HG02610 (cell line): Measurements from ENCODE around the gene SCN8A.
"Not testable (repeated sequence)": the region's sequence is repeated elsewhere in the genome, so short reads cannot be mapped to it uniquely, and the experiment has no call there.

ENCODE experiments used
- ATAC-seq: cut with Tn5 transposase; IDR thresholded peaks from one replicate; pipeline ENCODE4 v1.9.1; 2021; ENCODE audit warnings: mild to moderate bottlenecking, moderate library complexity; ENCODE audit not compliant: unreplicated experiment

The SCN8A gene

GRCh38 chr12:51755251-51755650 is 164.2 kb downstream of the SCN8A start:
- no peak for ATAC-seq

DNA sequence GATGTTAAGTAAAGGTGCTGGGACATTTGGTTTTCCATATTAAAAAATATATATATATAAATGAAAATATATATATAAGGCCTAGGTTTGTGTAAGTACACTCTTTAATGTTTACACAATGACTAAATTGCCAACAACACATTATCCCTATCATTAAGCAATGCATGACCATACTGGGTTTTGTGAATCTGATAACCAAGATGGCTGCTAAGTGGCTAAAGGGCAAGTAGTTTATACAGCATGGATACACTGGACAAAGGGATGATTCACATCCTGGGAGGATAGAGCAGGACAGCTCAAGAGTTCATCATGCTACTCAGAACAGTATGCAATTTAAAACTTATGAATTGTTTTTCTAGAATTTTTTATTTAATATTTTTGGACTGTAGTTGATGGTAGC is 168.1 kb downstream of the SCN8A start:
- ATAC-seq = no peak

DNA sequence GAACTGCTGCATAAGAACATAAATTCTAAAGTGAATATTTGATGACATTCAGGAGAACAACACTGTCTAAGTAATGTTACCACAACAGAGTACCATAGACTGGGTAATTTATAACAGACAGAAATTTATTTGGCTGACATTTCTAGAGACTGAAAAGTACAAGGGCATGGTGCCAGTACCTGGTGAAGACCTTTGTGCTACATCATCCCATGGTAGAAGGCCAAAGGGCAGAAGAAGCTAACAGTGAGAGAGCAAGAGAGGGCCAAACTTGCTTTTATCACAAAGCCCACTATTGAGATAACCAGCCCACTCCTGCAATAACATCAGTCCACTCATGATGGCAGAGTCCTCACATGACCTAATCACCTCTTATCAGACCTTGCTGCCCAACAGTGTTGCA is 168.7 kb downstream of the SCN8A start:
- no peak for ATAC-seq

DNA sequence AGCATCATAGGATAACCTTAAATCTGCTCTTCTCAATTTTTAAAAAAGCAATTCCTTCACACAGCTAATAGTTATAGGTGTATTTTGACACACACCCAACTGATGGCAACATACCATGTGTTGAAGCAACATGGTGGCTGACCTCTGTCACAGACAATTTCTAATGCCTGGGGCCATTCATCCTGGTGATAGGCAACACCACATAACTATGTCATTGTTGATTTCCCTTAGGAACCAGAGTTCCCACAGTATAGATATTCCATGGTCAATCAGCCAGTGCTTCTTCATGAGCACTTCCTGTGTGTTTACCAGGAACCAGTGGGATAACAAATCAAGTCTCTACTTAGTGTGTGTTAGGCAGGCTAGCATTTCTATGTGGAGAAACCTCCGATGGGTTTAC is 169.2 kb downstream of the SCN8A start:
- no peak for ATAC-seq

DNA sequence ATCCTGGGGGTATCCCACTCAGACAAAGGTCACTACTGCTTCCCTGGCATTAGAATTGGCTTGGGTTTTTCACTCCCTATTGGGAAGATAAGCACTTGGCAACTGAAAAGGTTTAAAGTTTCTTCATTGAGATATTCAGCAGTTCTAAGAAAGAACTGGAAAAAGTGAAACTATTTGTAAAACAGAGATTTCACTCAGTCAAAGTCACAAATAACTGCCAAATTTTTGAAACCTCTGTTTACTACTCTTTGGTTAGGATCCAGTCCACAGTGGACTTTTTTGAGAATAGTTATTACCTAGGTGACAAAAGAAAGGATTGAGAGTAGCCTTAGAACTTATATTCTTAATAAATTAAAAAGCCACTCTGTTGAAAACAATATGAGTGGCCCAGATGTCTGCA is 172.7 kb downstream of the SCN8A start:
- no peak for ATAC-seq

GRCh38 chr12:51766067-51766676 is 175.1 kb downstream of the SCN8A start:
- ATAC-seq = no peak

DNA sequence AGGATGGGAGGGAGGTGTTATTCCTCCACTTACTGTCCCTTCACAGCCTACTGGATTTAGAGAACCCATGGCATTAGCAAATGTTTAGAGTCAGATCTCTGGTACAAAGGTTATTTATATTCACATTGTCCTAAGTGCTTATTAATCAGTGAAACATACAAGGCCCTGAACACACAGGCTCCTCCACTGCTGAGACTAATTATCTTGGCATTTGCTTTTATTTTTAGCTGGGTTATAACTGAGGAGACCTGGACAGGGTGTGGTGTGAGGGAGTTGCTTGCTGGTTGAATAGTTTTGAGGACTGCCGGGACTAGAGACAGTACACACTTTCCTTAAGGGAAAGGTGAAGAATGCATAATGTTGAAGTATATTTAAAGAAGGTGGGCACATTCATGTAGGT is 180.0 kb downstream of the SCN8A start:
- no peak for ATAC-seq

GRCh38 chr12:51773145-51773869 is 182.3 kb downstream of the SCN8A start:
- ATAC-seq = no peak

DNA sequence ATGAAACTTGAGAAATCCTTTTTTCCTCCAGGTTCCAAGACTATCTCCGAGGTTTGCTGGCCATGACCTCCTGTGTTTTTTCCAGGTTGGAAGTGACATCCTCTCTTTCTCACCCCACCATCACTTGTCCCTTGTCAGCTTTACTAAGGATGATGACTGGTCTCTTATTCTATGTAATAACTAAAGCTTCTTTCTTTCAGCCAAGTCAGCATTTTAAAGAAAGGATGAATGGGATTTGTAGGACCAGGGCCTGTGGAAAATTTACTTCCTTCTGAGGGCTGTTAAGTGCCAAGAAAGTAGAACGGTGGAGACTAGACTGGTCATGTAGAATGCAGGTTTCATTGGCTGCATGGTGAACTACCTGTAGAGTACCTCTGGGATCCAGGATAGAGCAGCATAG is 183.9 kb downstream of the SCN8A start:
- ATAC-seq = no peak

DNA sequence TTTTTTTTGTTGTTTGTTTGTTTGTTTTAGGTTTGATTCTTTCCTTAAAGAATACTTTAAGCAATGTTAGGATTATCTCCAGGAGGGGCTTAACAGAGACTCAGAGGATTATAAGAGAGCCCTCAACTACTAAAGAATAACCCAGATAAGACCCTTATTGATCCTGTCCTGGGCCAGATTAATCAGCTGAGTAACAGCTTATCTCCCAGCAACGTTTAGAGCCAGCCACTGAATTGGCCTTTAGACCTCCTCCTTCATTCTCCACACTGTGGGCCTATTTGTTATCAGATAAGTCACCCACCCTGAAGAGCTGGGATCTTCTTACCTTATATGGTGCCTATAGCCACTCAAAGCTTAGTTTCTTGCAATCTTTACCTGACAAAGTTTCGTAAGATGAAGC is 186.4 kb downstream of the SCN8A start:
- ATAC-seq = no peak

- no peak for ATAC-seq
Measured at GRCh38 chr12:51777973-51778372, 186.9 kb downstream of the SCN8A start.

GRCh38 chr12:51779876-51780275 is 188.8 kb downstream of the SCN8A start:
- no peak for ATAC-seq

- no peak for ATAC-seq
Measured at GRCh38 chr12:51784688-51785087, 193.7 kb downstream of the SCN8A start.

GRCh38 chr12:51785906-51786305 is 194.9 kb downstream of the SCN8A start:
- ATAC-seq = no peak

DNA sequence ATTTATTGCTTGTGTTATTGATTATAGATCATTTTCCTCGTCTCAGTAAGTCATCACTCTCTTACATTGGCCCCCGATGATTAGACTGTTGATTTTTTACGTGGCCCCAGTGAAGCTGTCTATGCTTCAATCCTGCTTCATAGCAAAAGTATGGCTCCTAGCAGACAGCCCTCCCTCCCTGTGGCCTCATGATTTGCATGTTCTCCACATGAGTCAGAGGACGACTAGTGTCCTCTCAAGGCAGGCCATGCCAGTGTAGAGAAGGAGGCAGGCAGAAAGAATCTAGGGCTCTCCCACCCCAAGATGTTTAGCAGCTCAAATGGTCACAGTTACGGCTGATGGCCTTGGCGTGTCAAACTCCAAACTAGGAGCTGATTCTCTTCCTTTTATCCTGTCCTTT is 197.8 kb downstream of the SCN8A start:
- no peak for ATAC-seq

DNA sequence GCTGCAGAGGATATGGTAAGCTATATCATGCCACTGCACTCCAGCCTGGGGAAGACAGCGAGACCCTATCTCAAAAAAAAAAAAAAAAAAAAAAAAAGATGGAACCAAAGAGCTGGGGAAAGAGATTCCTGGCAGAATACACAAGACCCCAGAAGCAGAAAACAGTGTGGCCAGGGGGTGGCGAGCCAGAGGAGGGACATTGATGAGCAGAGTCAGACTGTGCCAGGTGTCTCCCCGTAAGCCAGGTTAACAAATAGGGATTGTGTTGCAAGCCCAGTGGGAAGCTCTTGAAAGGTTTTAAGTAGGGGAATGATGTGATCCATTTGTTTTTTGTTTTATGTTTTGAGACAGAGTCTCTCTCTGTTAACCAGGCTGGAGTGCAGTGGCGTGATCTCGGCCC is 201.4 kb downstream of the SCN8A start:
- ATAC-seq = no peak

DNA sequence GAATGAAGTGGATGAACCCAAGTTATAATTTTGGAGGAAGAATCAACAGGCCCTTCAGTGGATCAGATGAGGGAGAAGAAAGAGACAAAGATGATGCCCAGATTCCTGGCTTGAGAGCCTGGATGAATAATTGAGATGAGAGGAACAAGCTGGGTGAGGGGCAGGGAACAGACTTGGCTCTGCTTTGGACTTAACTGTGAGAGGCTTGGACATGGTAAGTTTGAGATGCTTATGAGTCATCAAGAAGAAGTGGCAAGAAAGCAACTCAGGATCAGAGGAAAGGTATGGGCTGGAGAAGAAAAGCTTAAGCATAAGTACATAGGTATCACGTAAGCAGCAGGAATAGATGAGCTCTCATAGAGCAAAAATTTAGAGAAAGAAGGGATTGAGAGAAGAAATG is 202.2 kb downstream of the SCN8A start:
- no peak for ATAC-seq

- no peak for ATAC-seq
Measured at GRCh38 chr12:51797301-51797700, 206.3 kb downstream of the SCN8A start.

GRCh38 chr12:51798051-51798450 is 207.0 kb downstream of the SCN8A start:
- not testable (repeated sequence) for ATAC-seq

- ATAC-seq = no peak
Measured at GRCh38 chr12:51798501-51798900, 207.5 kb downstream of the SCN8A start.

DNA sequence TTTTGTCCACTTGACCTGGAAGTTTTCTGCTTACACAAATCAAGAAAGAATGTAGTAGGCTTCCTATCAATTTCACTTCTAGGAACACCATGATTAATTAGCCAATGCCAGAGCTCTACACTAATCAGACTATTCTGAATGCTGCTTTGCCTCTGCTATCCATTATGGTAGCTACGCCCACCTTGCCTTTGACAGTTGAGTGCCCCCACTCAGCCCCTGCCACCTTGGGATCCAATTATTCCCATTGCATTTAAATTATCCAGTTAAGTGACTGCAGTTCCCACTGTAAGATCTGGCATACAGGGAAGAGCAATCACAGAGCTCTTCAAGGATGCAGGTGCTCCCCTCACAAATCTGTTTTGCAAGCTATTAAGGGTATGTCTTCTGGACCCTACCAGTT is 210.0 kb downstream of the SCN8A start:
- no peak for ATAC-seq

GRCh38 chr12:51806896-51807295 is 215.9 kb downstream of the SCN8A start:
- no peak for ATAC-seq

DNA sequence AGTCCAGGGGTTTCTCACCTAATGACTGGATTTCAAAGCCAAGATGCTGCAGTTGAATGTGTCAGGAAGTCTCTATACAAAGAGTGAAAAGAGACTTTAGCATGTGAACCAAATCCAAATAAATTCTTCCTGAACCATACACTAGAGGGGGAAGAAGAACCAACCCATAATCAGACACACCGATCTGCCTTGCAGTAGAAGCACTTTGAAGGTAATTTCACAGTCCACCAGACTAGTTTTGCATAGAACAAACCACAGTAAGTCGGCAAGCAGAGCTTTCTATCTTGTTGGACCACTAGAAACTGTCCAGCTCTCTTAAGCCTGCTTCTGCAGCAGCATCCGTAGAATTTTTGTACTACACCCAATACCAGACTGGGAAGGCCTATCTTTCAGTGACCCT is 218.2 kb downstream of the SCN8A start:
- ATAC-seq = no peak
